PC-9 (cell line): ENCODE measurements around the gene SGMS2. TPM values are rescaled to one million over a fixed set of nuclear protein-coding genes. Genes with fewer than 3 reads are reported as not detected.

Source experiments
- BruUV-seq: library from RNA; stranded (reverse); fragments of 400-500 nt; replicated peaks from 2 replicates; lab custom pipeline; 2021; lab: Mats Ljungman, UMichigan
- CTCF ChIA-PET: fragments of 300-600 bp; sonication (Branson Sonifier 250); formaldehyde crosslinking; loops from one replicate; lab custom pipeline; 2022; ENCODE audit warnings: antibody characterized with exemption; lab: Charles Lee
- POLR2A ChIA-PET: fragments of 300-600 bp; sonication (Branson Sonifier 250); formaldehyde crosslinking; loops from one replicate; lab custom pipeline; 2022; ENCODE audit warnings: antibody characterized with exemption; ENCODE audit not compliant: unreplicated experiment; lab: Charles Lee
- DNase-seq, 2 experiments: peaks; one replicate each; pipeline versions ENCODE4 v3.0.0 to v3.0.0-alpha.2; 2015 to 2022; ENCODE audit warnings: mixed read lengths in 1 of 2
- H2AFZ ChIP-seq: fragments of 200-600 bp; sonication (generic); 2 replicates; pipeline ENCODE4 v1.8.1; 2017; ENCODE audit warnings: antibody characterized with exemption
- H3F3A ChIP-seq: fragments of 200-600 bp; sonication (generic); 2 replicates; pipeline ENCODE4 v1.8.1; 2017; ENCODE audit warnings: antibody characterized with exemption, mild to moderate bottlenecking, low read depth; ENCODE audit not compliant: insufficient read depth
- H3K27ac ChIP-seq: fragments of 200-600 bp; sonication (generic); 2 replicates; pipeline ENCODE4 v1.6.1; 2016; ENCODE audit warnings: mixed run types
- H3K27me3 ChIP-seq: fragments of 200-600 bp; sonication (generic); 2 replicates; pipeline ENCODE4 v1.6.1; 2016; ENCODE audit warnings: low read depth, mixed run types; ENCODE audit not compliant: insufficient read depth
- H3K36me3 ChIP-seq: fragments of 200-600 bp; sonication (generic); 2 replicates; pipeline ENCODE4 v1.6.1; 2016; ENCODE audit warnings: low read depth, mixed run types
- H3K4me1 ChIP-seq: fragments of 200-600 bp; sonication (generic); replicated peaks from 2 replicates; pipeline ENCODE4 v1.6.1; 2016; ENCODE audit warnings: mixed run types; ENCODE audit not compliant: insufficient read depth
- H3K4me2 ChIP-seq: fragments of 200-600 bp; sonication (generic); 2 replicates; pipeline ENCODE4 v1.6.1; 2017; ENCODE audit warnings: mixed run types
- H3K4me3 ChIP-seq: fragments of 200-600 bp; sonication (generic); 2 replicates; pipeline ENCODE4 v1.6.1; 2016; ENCODE audit warnings: mixed run types
- H3K79me2 ChIP-seq: fragments of 200-600 bp; sonication (generic); 2 replicates; pipeline ENCODE4 v1.6.1; 2017; ENCODE audit warnings: low read depth, mixed run types
- H3K9me2 ChIP-seq: fragments of 200-600 bp; sonication (generic); 2 replicates; pipeline ENCODE4 v1.8.1; 2017; ENCODE audit warnings: mild to moderate bottlenecking; ENCODE audit not compliant: insufficient read depth
- H3K9me3 ChIP-seq: fragments of 200-600 bp; sonication (generic); 2 replicates; pipeline ENCODE4 v1.8.1; 2016; ENCODE audit warnings: low read depth; ENCODE audit not compliant: insufficient read depth
- H4K20me1 ChIP-seq: fragments of 200-600 bp; sonication (generic); 2 replicates; pipeline ENCODE4 v1.8.1; 2017; ENCODE audit not compliant: insufficient read depth
- EZH2 ChIP-seq: fragments of 200-600 bp; sonication (generic); IDR thresholded peaks from 2 replicates; pipeline ENCODE4 v1.8.0; 2017; ENCODE audit warnings: antibody characterized with exemption, low read depth
- intact Hi-C: fragments of 100-400 bp; cut with micrococcal nuclease; formaldehyde crosslinking; loops from one replicate; pipeline ENCODE4 v1.10.0; 2022; ENCODE audit not compliant: unreplicated experiment
- total RNA-seq: library from RNA; stranded (reverse); gene quantifications from 2 replicates; pipeline ENCODE4 v1.2.3, GENCODE V29; 2021
- TF ChIP-seq, protein P1 (sequence below): fragments of 200-600 bp; sonication (generic); conservative IDR thresholded peaks from 2 replicates; pipeline ENCODE4 v1.6.1; 2017; ENCODE audit warnings: mixed run types, antibody characterized with exemption, mild to moderate bottlenecking, moderate library complexity

Gene SGMS2
- total RNA-seq, 1 experiment from 2014 or later = 17.0 TPM

- CTCF ChIA-PET = no interaction called here
- Histone ChIP-seq H3F3A (no peaks in the 10 kb centered on the region), H4K20me1 (no peaks in the 10 kb centered on the region), H3K36me3 (no peaks in the 10 kb centered on the region; the same call in 1 of the 2 replicates), H3K9me3 (no peaks in the 10 kb centered on the region), H3K4me1 (no peaks in the 10 kb centered on the region), H3K27ac (no peak overlapping the region), H3K4me3 (no peak overlapping the region), H3K79me2 (no peaks in the 10 kb centered on the region), H3K27me3 (no peaks in the 10 kb centered on the region), H3K4me2 (no peak overlapping the region), H3K9me2 (no peaks in the 10 kb centered on the region), H2AFZ (no peak overlapping the region)
- intact Hi-C loops = no loop called here
- no TSS peak for BruUV-seq
- TF ChIP-seq, protein P1, sequence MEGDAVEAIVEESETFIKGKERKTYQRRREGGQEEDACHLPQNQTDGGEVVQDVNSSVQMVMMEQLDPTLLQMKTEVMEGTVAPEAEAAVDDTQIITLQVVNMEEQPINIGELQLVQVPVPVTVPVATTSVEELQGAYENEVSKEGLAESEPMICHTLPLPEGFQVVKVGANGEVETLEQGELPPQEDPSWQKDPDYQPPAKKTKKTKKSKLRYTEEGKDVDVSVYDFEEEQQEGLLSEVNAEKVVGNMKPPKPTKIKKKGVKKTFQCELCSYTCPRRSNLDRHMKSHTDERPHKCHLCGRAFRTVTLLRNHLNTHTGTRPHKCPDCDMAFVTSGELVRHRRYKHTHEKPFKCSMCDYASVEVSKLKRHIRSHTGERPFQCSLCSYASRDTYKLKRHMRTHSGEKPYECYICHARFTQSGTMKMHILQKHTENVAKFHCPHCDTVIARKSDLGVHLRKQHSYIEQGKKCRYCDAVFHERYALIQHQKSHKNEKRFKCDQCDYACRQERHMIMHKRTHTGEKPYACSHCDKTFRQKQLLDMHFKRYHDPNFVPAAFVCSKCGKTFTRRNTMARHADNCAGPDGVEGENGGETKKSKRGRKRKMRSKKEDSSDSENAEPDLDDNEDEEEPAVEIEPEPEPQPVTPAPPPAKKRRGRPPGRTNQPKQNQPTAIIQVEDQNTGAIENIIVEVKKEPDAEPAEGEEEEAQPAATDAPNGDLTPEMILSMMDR = no peak
- TF ChIP-seq EZH2 = no peak
- no peak for DNase-seq
- POLR2A ChIA-PET = no interaction called here
Measured at GRCh38 chr4:107906458-107907100, 81.8 kb downstream of the SGMS2 start.

DNA sequence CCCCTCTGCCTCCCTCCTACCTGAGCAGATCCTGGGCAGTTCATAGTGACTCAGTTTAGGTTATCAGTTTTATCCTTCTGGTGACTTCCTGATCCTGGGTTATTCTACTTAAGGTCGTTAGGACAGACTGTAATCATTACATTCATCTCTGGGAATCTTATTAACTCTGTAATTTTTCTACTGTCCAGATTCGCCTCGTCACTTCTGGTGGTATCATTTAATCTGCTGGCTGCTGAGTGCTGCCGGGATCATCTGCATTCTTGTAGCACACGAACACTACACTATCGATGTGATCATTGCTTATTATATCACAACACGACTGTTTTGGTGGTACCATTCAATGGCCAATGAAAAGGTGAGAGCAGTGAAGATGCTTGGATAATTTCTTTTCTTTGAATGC lies 83.6 kb downstream of the SGMS2 start:
- no peaks in the 10 kb centered on the region; the same call in 1 of the 2 replicates for H3K36me3 ChIP-seq
- no TSS peak for BruUV-seq
- CTCF ChIA-PET = no interaction called here

DNA sequence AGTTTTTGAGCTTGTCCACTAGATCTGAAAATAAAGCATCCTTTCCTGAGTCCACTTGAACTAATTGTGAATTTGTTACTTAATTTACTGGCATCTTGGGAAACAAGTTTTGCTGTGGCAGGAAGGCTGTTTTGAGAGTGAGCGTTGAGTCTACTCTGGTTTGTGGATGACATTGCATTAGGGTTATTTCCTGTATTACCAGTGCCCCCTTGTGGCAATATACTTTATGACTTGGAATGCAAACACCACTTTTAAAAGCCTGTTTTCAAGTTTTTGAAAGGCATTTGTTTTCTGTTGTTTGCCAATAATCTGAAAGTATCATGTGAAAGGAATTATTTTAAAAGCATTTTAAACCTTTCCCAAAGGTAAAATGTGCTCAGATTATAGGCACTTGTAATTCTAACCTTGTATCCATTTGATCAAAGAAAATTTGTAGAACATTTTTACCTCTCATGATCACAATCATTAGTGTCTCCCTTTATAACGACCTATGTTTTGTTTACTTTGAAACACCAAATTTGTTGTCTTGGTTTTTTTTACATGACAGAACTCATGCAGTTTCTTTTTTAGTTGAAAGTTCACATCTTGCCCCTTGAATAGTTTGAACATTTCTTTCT lies 88.7 kb downstream of the SGMS2 start:
- no peaks in the 10 kb centered on the region for H3K36me3 ChIP-seq
- no peaks in the 10 kb centered on the region for H3F3A ChIP-seq
- no peaks in the 10 kb centered on the region for H3K9me2 ChIP-seq
- no peak overlapping the region for H3K27ac ChIP-seq
- DNase-seq = peak; percentile 11 to 47
- ChIA-PET CTCF (interaction anchor here (0.7 to 1.4 kb wide), 2 partner anchors 10 to 18 kb away, joined by 3 to 8 read pairs; no protein-coding TSS in a partner anchor), POLR2A (no interaction called here)
- no peak overlapping the region for H3K4me3 ChIP-seq
- H4K20me1 ChIP-seq = no peaks in the 10 kb centered on the region
- no peak overlapping the region for H2AFZ ChIP-seq
- no peaks in the 10 kb centered on the region for H3K27me3 ChIP-seq
- no peaks in the 10 kb centered on the region for H3K79me2 ChIP-seq
- H3K4me2 ChIP-seq = no peak overlapping the region
- H3K4me1 ChIP-seq = peaks cover 5% of the 10 kb centered on the region; the same call in 1 of the 2 replicates
- no peak for TF ChIP-seq EZH2
- TF ChIP-seq, protein P1 = peak; percentile 80
- intact Hi-C loops = loop anchor here (1.0 kb wide), 2 partner anchors 89 to 155 kb away; partner anchors contain the start of gene SGMS2
- no TSS peak for BruUV-seq
- H3K9me3 ChIP-seq = no peaks in the 10 kb centered on the region

More for the DNA sequence above, 83.6 kb downstream of the SGMS2 start:
- POLR2A ChIA-PET = no interaction called here
- H3K9me2 ChIP-seq = no peaks in the 10 kb centered on the region
- H4K20me1 ChIP-seq = no peaks in the 10 kb centered on the region
- no peak for DNase-seq
- no peak overlapping the region for H3K27ac ChIP-seq
- H3K4me3 ChIP-seq = no peak overlapping the region
- TF ChIP-seq EZH2 = no peak
- TF ChIP-seq, protein P1 = no peak
- no peaks in the 10 kb centered on the region for H3K27me3 ChIP-seq
- H3K79me2 ChIP-seq = no peaks in the 10 kb centered on the region
- no peak overlapping the region for H2AFZ ChIP-seq
- intact Hi-C loops = no loop called here
- peaks cover 5% of the 10 kb centered on the region; the same call in 1 of the 2 replicates for H3K4me1 ChIP-seq
- H3F3A ChIP-seq = no peaks in the 10 kb centered on the region
- no peaks in the 10 kb centered on the region for H3K9me3 ChIP-seq
- no peak overlapping the region for H3K4me2 ChIP-seq
